Measurements from ENCODE around the gene MUSTN1. TPM values are rescaled to one million over a fixed set of nuclear protein-coding genes. Genes with fewer than 3 reads are reported as not detected.

Gene MUSTN1
- total RNA-seq, 1 donor = not detected

- no peak overlapping the region for H3K4me3 ChIP-seq (ENCODE audit: low read depth, low read length)
- no peak for DNase-seq (ENCODE audit: low read depth)
- no peak for TF ChIP-seq CTCF (IDR thresholded peaks at IDR 0.05; ENCODE audit: insufficient read depth, low read length)
Measured at GRCh38 chr3:52843108-52843865, 8.5 kb upstream of the MUSTN1 start.

GRCh38 chr3:52842424-52842823 is 7.6 kb upstream of the MUSTN1 start:
- no peak overlapping the region for H3K4me3 ChIP-seq (ENCODE audit: low read depth, low read length)
- no peak for DNase-seq (ENCODE audit: low read depth)
- TF ChIP-seq CTCF (IDR thresholded peaks at IDR 0.05; ENCODE audit: insufficient read depth, low read length) = no peak

- DNase-seq (ENCODE audit: low read depth) = no peak
- no peak for TF ChIP-seq CTCF (IDR thresholded peaks at IDR 0.05; ENCODE audit: insufficient read depth, low read length)
- no peak overlapping the region for H3K4me3 ChIP-seq (ENCODE audit: low read depth, low read length)
Measured at GRCh38 chr3:52841981-52842340, 7.1 kb upstream of the MUSTN1 start.

- no peak for TF ChIP-seq CTCF (IDR thresholded peaks at IDR 0.05; ENCODE audit: insufficient read depth, low read length)
- DNase-seq (ENCODE audit: low read depth) = no peak
- no peak overlapping the region for H3K4me3 ChIP-seq (ENCODE audit: low read depth, low read length)
Measured at GRCh38 chr3:52841211-52841980, 6.6 kb upstream of the MUSTN1 start.

- DNase-seq (ENCODE audit: low read depth) = no peak
- H3K4me3 ChIP-seq (ENCODE audit: low read depth, low read length) = no peak overlapping the region
- no peak for TF ChIP-seq CTCF (IDR thresholded peaks at IDR 0.05; ENCODE audit: insufficient read depth, low read length)
Measured at GRCh38 chr3:52839892-52840545, 5.2 kb upstream of the MUSTN1 start.

GRCh38 chr3:52839268-52839575 is 4.4 kb upstream of the MUSTN1 start:
- DNase-seq (ENCODE audit: low read depth) = no peak
- H3K4me3 ChIP-seq (ENCODE audit: low read depth, low read length) = no peak overlapping the region
- TF ChIP-seq CTCF (IDR thresholded peaks at IDR 0.05; ENCODE audit: insufficient read depth, low read length) = no peak
